ENCODE data around the gene GABBR2. TPM values are rescaled to one million over a fixed set of nuclear protein-coding genes. Genes with fewer than 3 reads are reported as not detected.
A peak's percentile ranks its signal among the peaks of the same experiment; 100 is the strongest.

Gene GABBR2
- total RNA-seq, 2 donors from 2014 or later, result 1.2 to 1.3 TPM

GRCh38 chr9:98425079-98425478, 283.7 kb downstream of the GABBR2 start:
- Histone ChIP-seq H3K4me1 (ENCODE audit: control insufficient read depth, insufficient read depth, low read length) (no peaks in the 10 kb centered on the region), H3K9me3 (ENCODE audit: control insufficient read depth, low read length) (no peaks in the 10 kb centered on the region), H3K27me3 (ENCODE audit: control insufficient read depth, insufficient read depth, low read length, poor library complexity, severe bottlenecking) (no peaks in the 10 kb centered on the region), H3K9ac (ENCODE audit: extremely low read depth, low read length, poor library complexity, severe bottlenecking) (no peak overlapping the region), H3K36me3 (ENCODE audit: control insufficient read depth, insufficient read depth, low read length) (no peaks in the 10 kb centered on the region), H3K27ac (ENCODE audit: low read depth, low read length) (no peak overlapping the region), H3K4me3 (ENCODE audit: low read length) (no peak overlapping the region)
- no peak for DNase-seq
- TF ChIP-seq CTCF (conservative IDR thresholded peaks at IDR 0.05), result no peak
- peaks cover 4% of the 10 kb centered on the region for H3K27me3 Mint-ChIP-seq (ENCODE audit: insufficient read depth)
- no peak overlapping the region for H3K4me3 Mint-ChIP-seq
- 83 to 87% methylated on average over 3 of the region's 3 CpGs for WGBS, 2 experiments (ENCODE audit: insufficient coverage in 1 of 2, insufficient read length in 1 of 2)
- peaks cover 5% of the 10 kb centered on the region for H3K4me1 Mint-ChIP-seq
- no peak overlapping the region for H3K27ac Mint-ChIP-seq
- no peaks in the 10 kb centered on the region for H3K36me3 Mint-ChIP-seq (ENCODE audit: low read depth)
- peaks cover 3% of the 10 kb centered on the region for H3K9me3 Mint-ChIP-seq

- peak; percentile 62 for TF ChIP-seq CTCF (conservative IDR thresholded peaks at IDR 0.05)
- WGBS, 2 experiments (ENCODE audit: insufficient coverage in 1 of 2, insufficient read length in 1 of 2), result 88 to 92% methylated on average over 5 of the region's 5 CpGs
These were observed 289.5 kb downstream of the GABBR2 start for GRCh38 chr9:98419260-98419603.

GRCh38 chr9:98418578-98419259, 290.0 kb downstream of the GABBR2 start:
- H3K9me3 Mint-ChIP-seq, result peaks cover 8% of the 10 kb centered on the region
- Histone ChIP-seq H3K9ac (ENCODE audit: extremely low read depth, low read length, poor library complexity, severe bottlenecking) (no peak overlapping the region), H3K9me3 (ENCODE audit: control insufficient read depth, low read length) (no peaks in the 10 kb centered on the region), H3K27ac (ENCODE audit: low read depth, low read length) (no peak overlapping the region), H3K36me3 (ENCODE audit: control insufficient read depth, insufficient read depth, low read length) (no peaks in the 10 kb centered on the region), H3K4me3 (ENCODE audit: low read length) (no peak overlapping the region), H3K27me3 (ENCODE audit: control insufficient read depth, insufficient read depth, low read length, poor library complexity, severe bottlenecking) (no peaks in the 10 kb centered on the region), H3K4me1 (ENCODE audit: control insufficient read depth, insufficient read depth, low read length) (no peaks in the 10 kb centered on the region)
- TF ChIP-seq CTCF (conservative IDR thresholded peaks at IDR 0.05), result no peak
- H3K36me3 Mint-ChIP-seq (ENCODE audit: low read depth), result no peaks in the 10 kb centered on the region
- no peak overlapping the region for H3K4me3 Mint-ChIP-seq
- H3K27me3 Mint-ChIP-seq (ENCODE audit: insufficient read depth), result peaks cover 4% of the 10 kb centered on the region
- WGBS, 2 experiments (ENCODE audit: insufficient coverage in 1 of 2, insufficient read length in 1 of 2), result 90 to 92% methylated on average over 6 to 8 of the region's 8 CpGs
- H3K27ac Mint-ChIP-seq, result peak overlapping the region; percentile 39
- H3K4me1 Mint-ChIP-seq, result peaks cover 25% of the 10 kb centered on the region
- DNase-seq, result no peak

More at GRCh38 chr9:98419260-98419603, 289.5 kb downstream of the GABBR2 start:
- peaks cover 8% of the 10 kb centered on the region for H3K9me3 Mint-ChIP-seq
- Histone ChIP-seq H3K27me3 (ENCODE audit: control insufficient read depth, insufficient read depth, low read length, poor library complexity, severe bottlenecking) (no peaks in the 10 kb centered on the region), H3K4me3 (ENCODE audit: low read length) (no peak overlapping the region), H3K9me3 (ENCODE audit: control insufficient read depth, low read length) (no peaks in the 10 kb centered on the region), H3K27ac (ENCODE audit: low read depth, low read length) (no peak overlapping the region), H3K4me1 (ENCODE audit: control insufficient read depth, insufficient read depth, low read length) (no peaks in the 10 kb centered on the region), H3K9ac (ENCODE audit: extremely low read depth, low read length, poor library complexity, severe bottlenecking) (no peak overlapping the region), H3K36me3 (ENCODE audit: control insufficient read depth, insufficient read depth, low read length) (no peaks in the 10 kb centered on the region)
- no peak for DNase-seq
- H3K27ac Mint-ChIP-seq, result peak overlapping the region; percentile 39
- peaks cover 4% of the 10 kb centered on the region for H3K27me3 Mint-ChIP-seq (ENCODE audit: insufficient read depth)
- no peak overlapping the region for H3K4me3 Mint-ChIP-seq
- H3K36me3 Mint-ChIP-seq (ENCODE audit: low read depth), result no peaks in the 10 kb centered on the region
- H3K4me1 Mint-ChIP-seq, result peaks cover 25% of the 10 kb centered on the region
